Measurements from ENCODE around the gene STX1A.

Gene STX1A

GRCh38 chr7:73708961-73709549 is 10.4 kb downstream of the STX1A start:
- Histone ChIP-seq H3K4me1 (ENCODE audit: control insufficient read depth, insufficient read depth, low read length) (peaks cover 2% of the 10 kb centered on the region; the same call in 1 of the 2 replicates), H3K9me3 (ENCODE audit: control insufficient read depth, insufficient read depth, low read length) (no peaks in the 10 kb centered on the region), H3K36me3 (ENCODE audit: control insufficient read depth, insufficient read depth, low read length) (no peaks in the 10 kb centered on the region), H3K4me3 (ENCODE audit: low read length) (peak overlapping the region; percentile 5; the same call in 1 of the 2 replicates), H3K27ac (ENCODE audit: low read length) (no peak overlapping the region), H3K27me3 (ENCODE audit: control insufficient read depth, insufficient read depth, low read length) (no peaks in the 10 kb centered on the region)
- no CpG with 5 or more reads among the region's 16 CpGs for WGBS (ENCODE audit: insufficient coverage, insufficient read length)
- no peak for DNase-seq (ENCODE audit: low read depth, low spot score)

DNA sequence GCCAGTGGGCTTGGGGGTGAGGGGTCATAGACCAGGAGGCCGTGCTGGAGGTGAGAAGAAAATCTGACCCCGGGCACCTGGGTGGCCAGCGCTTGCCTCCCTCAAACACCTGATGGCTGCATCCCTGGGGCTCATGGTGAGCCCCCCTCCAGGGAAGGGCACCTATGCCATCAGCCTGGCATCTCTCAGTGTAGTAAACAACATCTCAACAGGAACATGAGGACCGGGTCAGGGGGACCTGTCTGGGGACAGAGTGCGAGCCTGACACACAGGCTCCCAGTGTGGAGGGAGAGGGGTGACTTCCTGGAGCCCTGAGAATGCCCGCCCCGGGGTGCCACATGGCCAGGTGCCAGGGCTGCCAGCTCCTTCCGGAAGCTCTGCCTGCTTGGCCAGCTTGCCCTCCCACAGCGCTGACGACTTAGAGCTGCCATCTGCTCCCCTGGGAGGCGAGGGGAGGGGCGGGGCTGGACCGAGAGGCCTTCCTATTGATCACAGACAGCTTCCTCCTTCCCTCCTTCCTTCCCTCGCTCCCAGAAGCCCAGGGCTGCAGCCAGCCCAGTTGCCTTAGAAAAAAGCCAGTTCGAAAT is 12.3 kb downstream of the STX1A start:
- Histone ChIP-seq H3K9me3 (ENCODE audit: control insufficient read depth, insufficient read depth, low read length) (no peaks in the 10 kb centered on the region), H3K4me1 (ENCODE audit: control insufficient read depth, insufficient read depth, low read length) (peaks cover 7% of the 10 kb centered on the region), H3K27ac (ENCODE audit: low read length) (no peak overlapping the region), H3K27me3 (ENCODE audit: control insufficient read depth, insufficient read depth, low read length) (no peaks in the 10 kb centered on the region), H3K36me3 (ENCODE audit: control insufficient read depth, insufficient read depth, low read length) (no peaks in the 10 kb centered on the region), H3K4me3 (ENCODE audit: low read length) (no peak overlapping the region)
- WGBS (ENCODE audit: insufficient coverage, insufficient read length): no CpG with 5 or more reads among the region's 15 CpGs
- no peak for DNase-seq (ENCODE audit: low read depth, low spot score)

GRCh38 chr7:73706126-73707044 is 13.1 kb downstream of the STX1A start:
- Histone ChIP-seq H3K9me3 (ENCODE audit: control insufficient read depth, insufficient read depth, low read length) (no peaks in the 10 kb centered on the region), H3K4me3 (ENCODE audit: low read length) (no peak overlapping the region), H3K27me3 (ENCODE audit: control insufficient read depth, insufficient read depth, low read length) (no peaks in the 10 kb centered on the region), H3K4me1 (ENCODE audit: control insufficient read depth, insufficient read depth, low read length) (peaks cover 7% of the 10 kb centered on the region), H3K27ac (ENCODE audit: low read length) (no peak overlapping the region), H3K36me3 (ENCODE audit: control insufficient read depth, insufficient read depth, low read length) (no peaks in the 10 kb centered on the region)
- no CpG with 5 or more reads among the region's 25 CpGs for WGBS (ENCODE audit: insufficient coverage, insufficient read length)
- DNase-seq (ENCODE audit: low read depth, low spot score): no peak

GRCh38 chr7:73705551-73705920 is 13.9 kb downstream of the STX1A start:
- Histone ChIP-seq H3K4me1 (ENCODE audit: control insufficient read depth, insufficient read depth, low read length) (peaks cover 7% of the 10 kb centered on the region), H3K4me3 (ENCODE audit: low read length) (no peak overlapping the region), H3K36me3 (ENCODE audit: control insufficient read depth, insufficient read depth, low read length) (no peaks in the 10 kb centered on the region), H3K27me3 (ENCODE audit: control insufficient read depth, insufficient read depth, low read length) (no peaks in the 10 kb centered on the region), H3K27ac (ENCODE audit: low read length) (no peak overlapping the region), H3K9me3 (ENCODE audit: control insufficient read depth, insufficient read depth, low read length) (no peaks in the 10 kb centered on the region)
- no CpG with 5 or more reads among the region's 10 CpGs for WGBS (ENCODE audit: insufficient coverage, insufficient read length)
- no peak for DNase-seq (ENCODE audit: low read depth, low spot score)

DNA sequence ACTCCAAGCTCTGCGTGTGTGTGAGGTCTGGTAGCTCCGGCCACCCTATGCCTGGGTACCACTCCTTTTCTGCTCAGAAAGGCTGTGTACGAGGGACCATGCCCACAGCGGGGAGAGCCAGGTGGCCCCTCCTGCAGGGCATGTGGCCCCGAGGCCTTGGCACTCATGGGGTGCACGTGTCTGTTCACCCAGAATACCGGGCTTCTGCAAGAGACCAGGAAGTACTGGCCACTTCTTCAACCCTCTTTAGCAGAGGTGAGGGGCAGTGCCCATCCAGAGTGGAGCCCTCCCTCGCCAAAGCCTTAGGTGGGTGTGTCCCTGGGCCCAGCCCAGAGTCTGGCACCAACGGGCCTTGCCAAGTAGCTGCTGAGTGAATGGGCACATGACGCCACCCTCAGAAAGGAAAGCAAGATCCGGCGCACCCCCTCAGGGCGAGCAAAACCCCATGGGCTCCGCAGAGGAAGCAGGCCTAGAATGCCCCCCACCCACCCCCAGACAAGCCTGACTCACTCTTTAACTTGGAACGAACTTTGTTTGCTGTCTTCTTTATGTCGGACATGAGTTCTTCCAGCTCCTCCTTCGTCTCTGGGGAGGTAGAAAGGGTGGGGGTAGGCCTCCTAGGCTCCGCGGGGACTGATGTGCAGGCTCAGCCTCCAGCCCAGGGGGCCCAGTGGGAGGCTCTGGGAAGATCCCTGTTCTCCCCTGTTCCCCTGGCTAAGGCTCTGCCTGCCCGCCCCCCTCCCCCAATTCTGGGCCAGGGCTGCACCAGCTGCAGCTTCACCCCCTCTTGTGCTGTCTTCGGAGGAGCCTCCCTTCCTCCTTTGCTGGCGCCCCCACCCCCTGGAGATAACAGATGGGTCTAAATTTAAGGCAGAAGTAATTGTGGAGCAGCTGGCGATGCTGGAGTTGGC is 14.6 kb downstream of the STX1A start:
- Histone ChIP-seq H3K36me3 (ENCODE audit: control insufficient read depth, insufficient read depth, low read length) (no peaks in the 10 kb centered on the region), H3K27ac (ENCODE audit: low read length) (no peak overlapping the region), H3K9me3 (ENCODE audit: control insufficient read depth, insufficient read depth, low read length) (no peaks in the 10 kb centered on the region), H3K4me3 (ENCODE audit: low read length) (no peak overlapping the region), H3K4me1 (ENCODE audit: control insufficient read depth, insufficient read depth, low read length) (peaks cover 7% of the 10 kb centered on the region), H3K27me3 (ENCODE audit: control insufficient read depth, insufficient read depth, low read length) (no peaks in the 10 kb centered on the region)
- no CpG with 5 or more reads among the region's 23 CpGs for WGBS (ENCODE audit: insufficient coverage, insufficient read length)
- DNase-seq (ENCODE audit: low read depth, low spot score): no peak

GRCh38 chr7:73703757-73704639 is 15.5 kb downstream of the STX1A start:
- Histone ChIP-seq H3K36me3 (ENCODE audit: control insufficient read depth, insufficient read depth, low read length) (0 out of 2 replicates have a peak, but pooled peaks cover 5% of the 10 kb centered on the region), H3K27ac (ENCODE audit: low read length) (no peak overlapping the region), H3K4me3 (ENCODE audit: low read length) (peak overlapping the region; percentile 17; the same call in 1 of the 2 replicates), H3K9me3 (ENCODE audit: control insufficient read depth, insufficient read depth, low read length) (no peaks in the 10 kb centered on the region), H3K4me1 (ENCODE audit: control insufficient read depth, insufficient read depth, low read length) (peaks cover 7% of the 10 kb centered on the region), H3K27me3 (ENCODE audit: control insufficient read depth, insufficient read depth, low read length) (no peaks in the 10 kb centered on the region)
- no CpG with 5 or more reads among the region's 45 CpGs for WGBS (ENCODE audit: insufficient coverage, insufficient read length)
- peak; percentile 47 for DNase-seq (ENCODE audit: low read depth, low spot score)

DNA sequence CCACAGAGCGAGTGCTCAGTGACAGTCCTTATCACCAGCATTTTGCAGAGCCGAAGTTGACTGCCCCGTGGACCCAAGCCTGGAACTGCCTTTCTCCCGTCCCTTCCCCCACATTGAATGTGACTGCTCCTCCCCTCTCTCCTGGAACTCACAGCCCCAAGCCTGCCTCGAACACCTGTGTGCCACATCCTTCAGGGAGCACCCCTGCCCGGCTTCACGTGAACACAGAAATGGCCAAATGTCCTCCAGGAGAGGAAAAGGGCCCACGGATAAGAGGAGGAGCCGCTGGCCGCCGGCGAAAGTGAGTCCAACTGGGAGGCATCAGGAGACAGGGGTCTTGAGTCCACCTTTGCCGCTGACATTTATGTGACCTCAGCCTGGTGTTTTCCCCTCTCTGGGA is 16.2 kb downstream of the STX1A start:
- H3K9me3 ChIP-seq (ENCODE audit: control insufficient read depth, insufficient read depth, low read length): no peaks in the 10 kb centered on the region
- H3K4me1 ChIP-seq (ENCODE audit: control insufficient read depth, insufficient read depth, low read length): peaks cover 7% of the 10 kb centered on the region; the same call in 1 of the 2 replicates
- DNase-seq (ENCODE audit: low read depth, low spot score): no peak
- H3K27me3 ChIP-seq (ENCODE audit: control insufficient read depth, insufficient read depth, low read length): no peaks in the 10 kb centered on the region
- H3K27ac ChIP-seq (ENCODE audit: low read length): no peak overlapping the region
- no CpG with 5 or more reads among the region's 13 CpGs for WGBS (ENCODE audit: insufficient coverage, insufficient read length)
- peak overlapping the region; percentile 17; the same call in 1 of the 2 replicates for H3K4me3 ChIP-seq (ENCODE audit: low read length)
- 0 out of 2 replicates have a peak, but pooled peaks cover 8% of the 10 kb centered on the region for H3K36me3 ChIP-seq (ENCODE audit: control insufficient read depth, insufficient read depth, low read length)

DNA sequence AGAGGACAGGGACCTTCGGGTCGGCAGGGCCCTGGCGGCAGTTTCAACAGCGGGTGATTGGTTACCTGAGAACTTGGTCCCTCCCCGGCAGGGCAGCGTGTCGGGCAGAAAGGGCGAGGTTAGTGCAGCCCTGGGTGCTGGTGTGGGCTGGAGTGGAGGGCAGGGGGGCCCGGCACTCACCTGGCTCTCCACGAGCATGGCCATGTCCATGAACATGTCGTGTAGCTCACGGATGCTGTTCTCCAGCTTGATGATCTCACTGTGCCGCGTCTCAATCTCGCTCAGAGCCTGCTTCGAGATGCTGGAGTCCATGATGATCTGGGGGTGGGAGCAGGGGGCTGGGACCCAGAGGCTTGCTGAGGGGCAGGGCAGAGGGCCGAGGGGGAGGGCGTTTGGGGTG is 16.8 kb downstream of the STX1A start:
- WGBS (ENCODE audit: insufficient coverage, insufficient read length): no CpG with 5 or more reads among the region's 18 CpGs
- no peaks in the 10 kb centered on the region for H3K9me3 ChIP-seq (ENCODE audit: control insufficient read depth, insufficient read depth, low read length)
- 0 out of 2 replicates have a peak, but pooled peaks cover 8% of the 10 kb centered on the region for H3K36me3 ChIP-seq (ENCODE audit: control insufficient read depth, insufficient read depth, low read length)
- peaks cover 7% of the 10 kb centered on the region; the same call in 1 of the 2 replicates for H3K4me1 ChIP-seq (ENCODE audit: control insufficient read depth, insufficient read depth, low read length)
- DNase-seq (ENCODE audit: low read depth, low spot score): no peak
- no peak overlapping the region for H3K4me3 ChIP-seq (ENCODE audit: low read length)
- H3K27me3 ChIP-seq (ENCODE audit: control insufficient read depth, insufficient read depth, low read length): no peaks in the 10 kb centered on the region
- no peak overlapping the region for H3K27ac ChIP-seq (ENCODE audit: low read length)

DNA sequence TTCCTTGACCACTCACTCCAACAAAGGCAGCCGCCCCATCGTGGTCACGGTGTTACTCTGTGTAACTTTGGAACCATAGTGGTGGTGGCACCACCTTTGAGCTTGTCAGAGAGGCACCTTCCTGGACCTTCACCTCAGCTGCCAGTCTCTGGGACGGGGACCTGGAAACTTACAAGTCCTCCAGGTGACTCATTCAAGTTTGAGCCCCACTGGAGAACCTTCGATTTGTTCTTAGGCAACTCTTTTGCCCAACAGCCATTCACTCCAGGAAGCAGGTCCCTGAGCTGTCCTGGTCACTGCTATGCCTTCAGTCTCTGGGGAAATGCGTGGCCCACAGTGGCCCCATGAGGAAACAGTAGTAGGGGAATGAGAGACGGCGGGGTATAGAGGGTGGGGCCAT is 17.2 kb downstream of the STX1A start:
- H3K27ac ChIP-seq (ENCODE audit: low read length): no peak overlapping the region
- peaks cover 10% of the 10 kb centered on the region for H3K36me3 ChIP-seq (ENCODE audit: control insufficient read depth, insufficient read depth, low read length)
- H3K4me3 ChIP-seq (ENCODE audit: low read length): no peak overlapping the region
- WGBS (ENCODE audit: insufficient coverage, insufficient read length): no CpG with 5 or more reads among the region's 8 CpGs
- H3K4me1 ChIP-seq (ENCODE audit: control insufficient read depth, insufficient read depth, low read length): peaks cover 7% of the 10 kb centered on the region; the same call in 1 of the 2 replicates
- H3K9me3 ChIP-seq (ENCODE audit: control insufficient read depth, insufficient read depth, low read length): no peaks in the 10 kb centered on the region
- no peak for DNase-seq (ENCODE audit: low read depth, low spot score)
- H3K27me3 ChIP-seq (ENCODE audit: control insufficient read depth, insufficient read depth, low read length): no peaks in the 10 kb centered on the region
